GM23338 (cell line): Measurements from ENCODE around the gene BLTP2.

Experiments
- EZH2phosphoT487 ChIP-seq: fragments of 200-600 bp; sonication (generic); IDR thresholded peaks from one replicate; pipeline ENCODE4 v1.8.1; 2018; ENCODE audit warnings: antibody characterized with exemption; ENCODE audit not compliant: unreplicated experiment
- TF ChIP-seq, protein P1 (sequence below), 2 experiments: fragments of 200-600 bp in 1 of 2; sonication (generic) in 1 of 2; conservative IDR thresholded peaks; 2 replicates each; pipeline versions ENCODE4 v1.5.1 to v1.6.1; 2016 to 2017; ENCODE audit warnings: antibody characterized with exemption in 2 of 2, low read depth in 2 of 2, mild to moderate bottlenecking in 2 of 2, moderate library complexity in 1 of 2

DNA sequence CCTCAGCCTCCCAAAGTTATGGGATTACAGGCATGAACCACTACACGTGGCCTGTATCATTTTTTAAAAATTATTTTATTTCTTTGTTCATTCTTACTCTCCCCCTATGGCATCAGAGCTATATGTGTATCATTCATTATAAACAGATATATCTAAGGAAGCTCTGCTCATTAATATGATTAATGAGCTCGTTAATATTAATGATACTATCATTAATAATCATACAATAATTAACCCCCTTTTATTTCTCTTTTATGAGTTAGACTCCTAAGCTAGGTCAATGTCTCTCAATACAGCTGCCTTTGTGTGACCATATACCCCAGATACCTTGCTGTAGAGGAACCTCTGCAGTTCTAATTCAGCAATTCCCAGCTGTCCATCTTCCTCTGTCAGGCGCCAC, 26.5 kb downstream of the BLTP2 start:
- TF ChIP-seq, protein P1, sequence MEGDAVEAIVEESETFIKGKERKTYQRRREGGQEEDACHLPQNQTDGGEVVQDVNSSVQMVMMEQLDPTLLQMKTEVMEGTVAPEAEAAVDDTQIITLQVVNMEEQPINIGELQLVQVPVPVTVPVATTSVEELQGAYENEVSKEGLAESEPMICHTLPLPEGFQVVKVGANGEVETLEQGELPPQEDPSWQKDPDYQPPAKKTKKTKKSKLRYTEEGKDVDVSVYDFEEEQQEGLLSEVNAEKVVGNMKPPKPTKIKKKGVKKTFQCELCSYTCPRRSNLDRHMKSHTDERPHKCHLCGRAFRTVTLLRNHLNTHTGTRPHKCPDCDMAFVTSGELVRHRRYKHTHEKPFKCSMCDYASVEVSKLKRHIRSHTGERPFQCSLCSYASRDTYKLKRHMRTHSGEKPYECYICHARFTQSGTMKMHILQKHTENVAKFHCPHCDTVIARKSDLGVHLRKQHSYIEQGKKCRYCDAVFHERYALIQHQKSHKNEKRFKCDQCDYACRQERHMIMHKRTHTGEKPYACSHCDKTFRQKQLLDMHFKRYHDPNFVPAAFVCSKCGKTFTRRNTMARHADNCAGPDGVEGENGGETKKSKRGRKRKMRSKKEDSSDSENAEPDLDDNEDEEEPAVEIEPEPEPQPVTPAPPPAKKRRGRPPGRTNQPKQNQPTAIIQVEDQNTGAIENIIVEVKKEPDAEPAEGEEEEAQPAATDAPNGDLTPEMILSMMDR (conservative IDR thresholded peaks at IDR 0.05; ENCODE audit: low read depth in 2 of 2), result no peak
- no peak for TF ChIP-seq EZH2phosphoT487
